Right cardiac atrium (tissue), 5 donors: Measurements from ENCODE around the gene TEKT1. TPM values are rescaled to one million over a fixed set of nuclear protein-coding genes. Genes with fewer than 3 reads are reported as not detected.
"Not testable (repeated sequence)": the region's sequence is repeated elsewhere in the genome, so short reads cannot be mapped to it uniquely, and the experiment has no call there.

Source experiments
- ATAC-seq, 2 donors: fragments of 200-7000 bp; cut with Tn5 transposase; one replicate each; pipeline versions ENCODE4 v1.8.0 to v1.9.1; 2020; ENCODE audit warnings: moderate library complexity in 2 of 2, mild to moderate bottlenecking in 1 of 2
- DNase-seq, 3 donors: peaks; one replicate each; pipeline ENCODE4 v3.0.0-alpha.2; 2020
- H3K27ac ChIP-seq: one replicate; pipeline ENCODE4 v1.5.1; 2013; ENCODE audit warnings: mild to moderate bottlenecking, low read length, control low read depth, moderate library complexity
- H3K27me3 ChIP-seq: one replicate; pipeline ENCODE4 v1.6.1; 2013; ENCODE audit not compliant: control insufficient read depth, insufficient read depth
- H3K4me1 ChIP-seq: one replicate; pipeline ENCODE4 v1.6.1; 2013; ENCODE audit warnings: low read length; ENCODE audit not compliant: control insufficient read depth, insufficient read depth
- H3K4me3 ChIP-seq: one replicate; pipeline ENCODE4 v1.5.1; 2013; ENCODE audit warnings: low read length, control low read depth
- H3K9me3 ChIP-seq: one replicate; pipeline ENCODE4 v1.6.1; 2013; ENCODE audit warnings: low read length; ENCODE audit not compliant: control insufficient read depth
- WGBS: extraction: QIAGEN DNeasy Blood & Tissue Kit; methylation state at CpG from one replicate; pipeline ENCODE4 v1.1.7; 2013; 5-methylcytosine and 5-hydroxymethylcytosine counted together
- intact Hi-C, 4 donors: fragments of 100-400 bp; cut with DNase I; formaldehyde crosslinking; loops; one replicate each; pipeline versions ENCODE4 v1.11.0 to v1.14.0; 2022 to 2023
- long read RNA-seq, 4 donors: library from polyadenylated mRNA; unstranded; transcript quantifications; one replicate each; pipeline ENCODE4 v2.0.0, GENCODE V29; 2020 to 2021
- polyA plus RNA-seq: library from polyadenylated mRNA; stranded (reverse); fragments of 200-250 nt; gene quantifications from one replicate; pipeline ENCODE4 v1.2.3, GENCODE V29; 2013
- total RNA-seq, 4 donors: library from RNA; stranded (reverse); fragmentation: NEBNext Ultra II Directional; extraction: Animal tissue kit (Norgen Biotek cat#: 25700); gene quantifications; one replicate each; pipeline ENCODE4 v1.2.1, GENCODE V29; 2021
- donor health status: healthy with polysubstance abuse.
- donor health status: DM: no; HTN: yes; CAD: no.
- donor health status: DM: no; HTN: no; CAD: no.
- donor health status: DM: no; HTN: yes; CAD: no; lungs with severe emphysema.
- donor health status: DM: yes; HTN: yes; CAD: no.

Gene TEKT1
- total RNA-seq = not detected
- polyA plus RNA-seq = not detected
- long read RNA-seq, donor 1 = 0 reads
- long read RNA-seq, donor 2 = 0 reads
- long read RNA-seq, donor 3 = 0 reads
- long read RNA-seq, donor 4 = 0 reads

GRCh38 chr17:6831661-6832263, at the start of gene TEKT1:
Gene TEKT1 (minus strand): TSS chr17:6831729. CDS start chr17:6830376, 1,353 bp downstream.
- Histone ChIP-seq H3K27me3 (peaks cover 5% of the 10 kb centered on the region), H3K9me3 (no peaks in the 10 kb centered on the region), H3K27ac (no peak within 1 kb of the TSS), H3K4me1 (no peaks in the 10 kb centered on the region), H3K4me3 (peak within 1 kb of the TSS; percentile 3)
- ATAC-seq (peak; percentile 87 to 96), DNase-seq (peak; percentile 79 to 87 (median 84))
- 2% methylated on average over 35 of the region's 35 CpGs for WGBS
- intact Hi-C loops = loop anchor here in 1 of 4 donors (10.0 kb wide), 1 partner anchor 167 kb away; no protein-coding TSS in a partner anchor

GRCh38 chr17:6879221-6879975, 47.9 kb upstream of the TEKT1 start:
- 50% methylated on average over 10 of the region's 10 CpGs for WGBS
- DNase-seq, H3K27ac ChIP-seq, ATAC-seq, H3K27me3 ChIP-seq, intact Hi-C loops, H3K4me1 ChIP-seq, H3K4me3 ChIP-seq, H3K9me3 ChIP-seq: not testable (repeated sequence)

GRCh38 chr17:6875276-6875675, 43.7 kb upstream of the TEKT1 start:
- H3K27me3 ChIP-seq, intact Hi-C loops, DNase-seq, H3K4me1 ChIP-seq, H3K9me3 ChIP-seq, ATAC-seq, H3K27ac ChIP-seq, H3K4me3 ChIP-seq: not testable (repeated sequence)
- WGBS = 89% methylated on average over 4 of the region's 4 CpGs

GRCh38 chr17:6872936-6873335, 41.4 kb upstream of the TEKT1 start:
- DNase-seq (no peak), ATAC-seq (no peak)
- Histone ChIP-seq H3K27me3 (no peaks in the 10 kb centered on the region), H3K9me3 (no peaks in the 10 kb centered on the region), H3K4me1 (no peaks in the 10 kb centered on the region), H3K27ac (no peak overlapping the region), H3K4me3 (no peak overlapping the region)
- 79% methylated on average over 3 of the region's 3 CpGs for WGBS
- intact Hi-C loops = no loop called here

- Histone ChIP-seq H3K4me1 (no peaks in the 10 kb centered on the region), H3K27me3 (no peaks in the 10 kb centered on the region), H3K4me3 (no peak overlapping the region), H3K27ac (no peak overlapping the region), H3K9me3 (no peaks in the 10 kb centered on the region)
- intact Hi-C loops = no loop called here
- WGBS = 46% methylated on average over 1 of the region's 1 CpG
- ATAC-seq (no peak), DNase-seq (no peak)
Observed at GRCh38 chr17:6870841-6871240, 39.3 kb upstream of the TEKT1 start.

GRCh38 chr17:6868582-6868981, 37.1 kb upstream of the TEKT1 start:
- Histone ChIP-seq H3K27ac (no peak overlapping the region), H3K9me3 (no peaks in the 10 kb centered on the region), H3K4me1 (no peaks in the 10 kb centered on the region), H3K27me3 (no peaks in the 10 kb centered on the region), H3K4me3 (no peak overlapping the region)
- no peak for ATAC-seq
- intact Hi-C loops = no loop called here
- DNase-seq = no peak
- 73% methylated on average over 2 of the region's 2 CpGs for WGBS

GRCh38 chr17:6867849-6868248, 36.3 kb upstream of the TEKT1 start:
- DNase-seq = no peak
- intact Hi-C loops = no loop called here
- Histone ChIP-seq H3K27ac (no peak overlapping the region), H3K4me3 (no peak overlapping the region), H3K4me1 (no peaks in the 10 kb centered on the region), H3K27me3 (no peaks in the 10 kb centered on the region), H3K9me3 (no peaks in the 10 kb centered on the region)
- WGBS = 80% methylated on average over 3 of the region's 3 CpGs
- no peak for ATAC-seq

- H3K27me3 ChIP-seq = no peaks in the 10 kb centered on the region
- H3K4me3 ChIP-seq = no peak overlapping the region
- no peak overlapping the region for H3K27ac ChIP-seq
- no peak for ATAC-seq
- DNase-seq = no peak
- no peaks in the 10 kb centered on the region for H3K4me1 ChIP-seq
- H3K9me3 ChIP-seq = no peaks in the 10 kb centered on the region
- WGBS = 87% methylated on average over 4 of the region's 4 CpGs
- intact Hi-C loops = no loop called here
Observed at GRCh38 chr17:6862825-6863224, 31.3 kb upstream of the TEKT1 start.

- Histone ChIP-seq H3K9me3 (no peaks in the 10 kb centered on the region), H3K27me3 (no peaks in the 10 kb centered on the region), H3K4me3 (no peak overlapping the region), H3K4me1 (no peaks in the 10 kb centered on the region), H3K27ac (no peak overlapping the region)
- WGBS = 80% methylated on average over 2 of the region's 2 CpGs
- intact Hi-C loops = no loop called here
- ATAC-seq (no peak), DNase-seq (no peak)
Observed at GRCh38 chr17:6862122-6862521, 30.6 kb upstream of the TEKT1 start.

- no peaks in the 10 kb centered on the region for H3K27me3 ChIP-seq
- H3K4me1 ChIP-seq = no peaks in the 10 kb centered on the region
- no peaks in the 10 kb centered on the region for H3K9me3 ChIP-seq
- ATAC-seq (no peak), DNase-seq (no peak)
- 84% methylated on average over 2 of the region's 2 CpGs for WGBS
- intact Hi-C loops = no loop called here
- no peak overlapping the region for H3K4me3 ChIP-seq
- no peak overlapping the region for H3K27ac ChIP-seq
Observed at GRCh38 chr17:6857904-6858303, 26.4 kb upstream of the TEKT1 start.

GRCh38 chr17:6857336-6857735, 25.8 kb upstream of the TEKT1 start:
- no peak overlapping the region for H3K4me3 ChIP-seq
- no peaks in the 10 kb centered on the region for H3K4me1 ChIP-seq
- H3K9me3 ChIP-seq = no peaks in the 10 kb centered on the region
- H3K27me3 ChIP-seq = no peaks in the 10 kb centered on the region
- ATAC-seq = no peak
- no peak for DNase-seq
- 72% methylated on average over 6 of the region's 6 CpGs for WGBS
- no peak overlapping the region for H3K27ac ChIP-seq
- intact Hi-C loops = no loop called here
